HepG2 (cell line): ENCODE data around the gene CMIP. TPM values are rescaled to one million over a fixed set of nuclear protein-coding genes. Genes with fewer than 3 reads are reported as not detected.

Experiments
- BRCA1 ChIP-seq: sonication (generic); formaldehyde crosslinking; IDR thresholded peaks from 2 replicates; pipeline ENCODE4 v1.4.0; 2020; ENCODE audit warnings: missing genetic modification reagents
- HOXA5 ChIP-seq: sonication (generic); formaldehyde crosslinking; IDR thresholded peaks from 2 replicates; pipeline ENCODE4 v1.4.0; 2020; ENCODE audit warnings: missing genetic modification reagents
- JDP2 ChIP-seq: sonication (generic); formaldehyde crosslinking; IDR thresholded peaks from 2 replicates; pipeline ENCODE4 v1.8.1; 2022; ENCODE audit warnings: missing genetic modification reagents, borderline replicate concordance
- PRPF4 ChIP-seq: fragments of 200-400 bp; formaldehyde crosslinking; IDR thresholded peaks from 2 replicates; pipeline ENCODE4 v1.6.1; 2016; ENCODE audit warnings: low read length, low read depth; ENCODE audit not compliant: poor library complexity, severe bottlenecking
- SAFB2 ChIP-seq: sonication (generic); formaldehyde crosslinking; IDR thresholded peaks from 2 replicates; pipeline ENCODE4 v1.5.1; 2020; ENCODE audit warnings: missing genetic modification reagents, low read depth, mild to moderate bottlenecking, borderline replicate concordance
- SKI ChIP-seq: fragments of 450-650 bp; IDR thresholded peaks from one replicate; pipeline ENCODE4 v1.6.1; 2018; ENCODE audit warnings: mild to moderate bottlenecking; ENCODE audit not compliant: partially characterized antibody
- SOX6 ChIP-seq, 2 experiments: fragments of 450-650 bp in 1 of 2; sonication (generic) in 1 of 2; formaldehyde crosslinking in 1 of 2; IDR thresholded peaks; 2 replicates each; pipeline versions ENCODE4 v1.4.0 to v1.6.1; 2017 to 2020; ENCODE audit warnings: antibody characterized with exemption in 1 of 2, mild to moderate bottlenecking in 1 of 2, missing genetic modification reagents in 1 of 2
- ZNF12 ChIP-seq: sonication (generic); formaldehyde crosslinking; IDR thresholded peaks from 2 replicates; pipeline ENCODE4 v1.5.0; 2020; ENCODE audit warnings: missing genetic modification reagents
- polyA plus RNA-seq, 8 experiments: library from polyadenylated mRNA; depleted of rRNA in 3 of 8; stranded (reverse) in 7 of 8; unstranded in 1 of 8; fragments of >200 nt; fragmentation: Illumina TruSeq in 4 of 8; extraction: Trizol in 4 of 8; gene quantifications; 2 replicates each; pipeline versions ENCODE4 v1.2.1 to v1.2.3, GENCODE V29; 2011 to 2016; ENCODE audit warnings: low read depth in 4 of 8, missing spikeins in 1 of 8, mixed read lengths in 1 of 8; ENCODE audit not compliant: insufficient read depth in 1 of 8
- total RNA-seq, 5 experiments: library from RNA; depleted of rRNA; stranded (reverse); fragments of >200 nt; fragmentation: Illumina TruSeq; extraction: Trizol; gene quantifications; 2 replicates each; pipeline ENCODE4 v1.2.3, GENCODE V29; 2016; ENCODE audit warnings: low read depth in 1 of 5
- TF ChIP-seq, protein P1 (sequence below): sonication (generic); formaldehyde crosslinking; IDR thresholded peaks from 2 replicates; pipeline ENCODE4 v1.4.0; 2020; ENCODE audit warnings: missing genetic modification reagents
- TF ChIP-seq, protein P2 (sequence below): sonication (generic); formaldehyde crosslinking; IDR thresholded peaks from 2 replicates; pipeline ENCODE4 v1.5.1; 2020; ENCODE audit warnings: missing genetic modification reagents, mild to moderate bottlenecking, borderline replicate concordance
- TF ChIP-seq, protein P3 (sequence below): sonication (generic); formaldehyde crosslinking; IDR thresholded peaks from 2 replicates; pipeline ENCODE4 v1.4.0; 2020; ENCODE audit warnings: missing genetic modification reagents
- TF ChIP-seq, protein P4 (sequence below): IDR thresholded peaks from 2 replicates; pipeline ENCODE4 v1.6.1; 2016
- TF ChIP-seq, protein P5 (sequence below): sonication (generic); formaldehyde crosslinking; IDR thresholded peaks from 2 replicates; pipeline ENCODE4 v1.8.0; 2022; ENCODE audit warnings: missing genetic modification reagents, mild to moderate bottlenecking, moderate library complexity, borderline replicate concordance

CMIP gene
- total and polyA plus RNA-seq, 2 of the 13 experiments (the other 11 are each of a cell fraction or from before 2014, with no cell fraction given), result 10.9 to 18.1 TPM

DNA sequence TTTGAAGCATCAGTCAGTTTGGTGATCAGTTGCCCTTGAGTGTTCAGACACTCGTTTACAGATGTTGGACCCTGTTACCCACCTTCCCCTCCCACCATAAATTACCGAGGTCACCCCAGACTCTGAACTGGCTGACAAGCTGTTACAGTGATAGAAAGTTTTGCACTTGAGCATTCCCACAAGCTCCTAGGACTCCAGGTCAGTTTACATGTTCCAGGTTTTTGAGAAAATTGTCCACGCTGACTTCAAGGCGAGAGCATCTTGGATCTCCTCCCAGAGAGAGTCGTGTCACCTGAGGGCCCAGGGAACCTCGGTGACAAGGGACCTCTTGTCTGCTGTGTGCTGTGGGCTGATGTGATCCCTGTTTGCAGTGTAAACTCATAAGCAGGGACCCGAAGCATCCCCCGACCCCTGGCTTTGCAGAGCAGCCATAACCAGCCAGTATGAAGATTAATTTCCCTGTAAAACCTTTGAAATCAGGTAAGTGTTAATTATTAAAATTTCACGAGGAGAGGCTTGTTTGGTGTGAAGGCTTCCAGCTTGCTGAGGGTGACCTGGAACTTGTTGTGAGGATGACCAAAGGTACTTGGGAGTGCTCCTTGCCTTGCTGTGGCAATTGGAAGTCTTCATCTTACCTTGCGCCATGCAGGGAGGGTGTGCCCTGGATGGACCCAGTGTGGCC, 91.2 kb downstream of the CMIP start (continued):
- TF ChIP-seq JDP2 (CRISPR knock-in tag) (no peak), BRCA1 (CRISPR knock-in tag) (no peak), SOX6 (IDR thresholded peaks at IDR 0.05) (no peak), SOX6 (CRISPR knock-in tag; IDR thresholded peaks at IDR 0.05) (peak; percentile 30; the same call in 1 of the 2 replicates), SKI (peak; percentile 18), SAFB2 (CRISPR knock-in tag) (no peak), ZNF12 (CRISPR knock-in tag) (no peak), HOXA5 (CRISPR knock-in tag) (no peak), PRPF4 (no peak)
- TF ChIP-seq, protein P1, sequence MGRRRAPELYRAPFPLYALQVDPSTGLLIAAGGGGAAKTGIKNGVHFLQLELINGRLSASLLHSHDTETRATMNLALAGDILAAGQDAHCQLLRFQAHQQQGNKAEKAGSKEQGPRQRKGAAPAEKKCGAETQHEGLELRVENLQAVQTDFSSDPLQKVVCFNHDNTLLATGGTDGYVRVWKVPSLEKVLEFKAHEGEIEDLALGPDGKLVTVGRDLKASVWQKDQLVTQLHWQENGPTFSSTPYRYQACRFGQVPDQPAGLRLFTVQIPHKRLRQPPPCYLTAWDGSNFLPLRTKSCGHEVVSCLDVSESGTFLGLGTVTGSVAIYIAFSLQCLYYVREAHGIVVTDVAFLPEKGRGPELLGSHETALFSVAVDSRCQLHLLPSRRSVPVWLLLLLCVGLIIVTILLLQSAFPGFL (CRISPR knock-in tag), result no peak
- TF ChIP-seq, protein P2, sequence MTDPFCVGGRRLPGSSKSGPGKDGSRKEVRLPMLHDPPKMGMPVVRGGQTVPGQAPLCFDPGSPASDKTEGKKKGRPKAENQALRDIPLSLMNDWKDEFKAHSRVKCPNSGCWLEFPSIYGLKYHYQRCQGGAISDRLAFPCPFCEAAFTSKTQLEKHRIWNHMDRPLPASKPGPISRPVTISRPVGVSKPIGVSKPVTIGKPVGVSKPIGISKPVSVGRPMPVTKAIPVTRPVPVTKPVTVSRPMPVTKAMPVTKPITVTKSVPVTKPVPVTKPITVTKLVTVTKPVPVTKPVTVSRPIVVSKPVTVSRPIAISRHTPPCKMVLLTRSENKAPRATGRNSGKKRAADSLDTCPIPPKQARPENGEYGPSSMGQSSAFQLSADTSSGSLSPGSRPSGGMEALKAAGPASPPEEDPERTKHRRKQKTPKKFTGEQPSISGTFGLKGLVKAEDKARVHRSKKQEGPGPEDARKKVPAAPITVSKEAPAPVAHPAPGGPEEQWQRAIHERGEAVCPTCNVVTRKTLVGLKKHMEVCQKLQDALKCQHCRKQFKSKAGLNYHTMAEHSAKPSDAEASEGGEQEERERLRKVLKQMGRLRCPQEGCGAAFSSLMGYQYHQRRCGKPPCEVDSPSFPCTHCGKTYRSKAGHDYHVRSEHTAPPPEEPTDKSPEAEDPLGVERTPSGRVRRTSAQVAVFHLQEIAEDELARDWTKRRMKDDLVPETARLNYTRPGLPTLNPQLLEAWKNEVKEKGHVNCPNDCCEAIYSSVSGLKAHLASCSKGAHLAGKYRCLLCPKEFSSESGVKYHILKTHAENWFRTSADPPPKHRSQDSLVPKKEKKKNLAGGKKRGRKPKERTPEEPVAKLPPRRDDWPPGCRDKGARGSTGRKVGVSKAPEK (CRISPR knock-in tag), result peak; percentile 82; the same call in 1 of the 2 replicates
- TF ChIP-seq, protein P3, sequence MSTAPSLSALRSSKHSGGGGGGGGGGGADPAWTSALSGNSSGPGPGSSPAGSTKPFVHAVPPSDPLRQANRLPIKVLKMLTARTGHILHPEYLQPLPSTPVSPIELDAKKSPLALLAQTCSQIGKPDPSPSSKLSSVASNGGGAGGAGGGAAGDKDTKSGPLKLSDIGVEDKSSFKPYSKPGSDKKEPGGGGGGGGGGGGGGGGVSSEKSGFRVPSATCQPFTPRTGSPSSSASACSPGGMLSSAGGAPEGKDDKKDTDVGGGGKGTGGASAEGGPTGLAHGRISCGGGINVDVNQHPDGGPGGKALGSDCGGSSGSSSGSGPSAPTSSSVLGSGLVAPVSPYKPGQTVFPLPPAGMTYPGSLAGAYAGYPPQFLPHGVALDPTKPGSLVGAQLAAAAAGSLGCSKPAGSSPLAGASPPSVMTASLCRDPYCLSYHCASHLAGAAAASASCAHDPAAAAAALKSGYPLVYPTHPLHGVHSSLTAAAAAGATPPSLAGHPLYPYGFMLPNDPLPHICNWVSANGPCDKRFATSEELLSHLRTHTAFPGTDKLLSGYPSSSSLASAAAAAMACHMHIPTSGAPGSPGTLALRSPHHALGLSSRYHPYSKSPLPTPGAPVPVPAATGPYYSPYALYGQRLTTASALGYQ (CRISPR knock-in tag), result no peak
- TF ChIP-seq, protein P4, sequence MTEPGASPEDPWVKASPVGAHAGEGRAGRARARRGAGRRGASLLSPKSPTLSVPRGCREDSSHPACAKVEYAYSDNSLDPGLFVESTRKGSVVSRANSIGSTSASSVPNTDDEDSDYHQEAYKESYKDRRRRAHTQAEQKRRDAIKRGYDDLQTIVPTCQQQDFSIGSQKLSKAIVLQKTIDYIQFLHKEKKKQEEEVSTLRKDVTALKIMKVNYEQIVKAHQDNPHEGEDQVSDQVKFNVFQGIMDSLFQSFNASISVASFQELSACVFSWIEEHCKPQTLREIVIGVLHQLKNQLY (CRISPR knock-in tag), result 0 out of 2 replicates have a peak, but pooled peaks have one; percentile 11
- TF ChIP-seq, protein P5, sequence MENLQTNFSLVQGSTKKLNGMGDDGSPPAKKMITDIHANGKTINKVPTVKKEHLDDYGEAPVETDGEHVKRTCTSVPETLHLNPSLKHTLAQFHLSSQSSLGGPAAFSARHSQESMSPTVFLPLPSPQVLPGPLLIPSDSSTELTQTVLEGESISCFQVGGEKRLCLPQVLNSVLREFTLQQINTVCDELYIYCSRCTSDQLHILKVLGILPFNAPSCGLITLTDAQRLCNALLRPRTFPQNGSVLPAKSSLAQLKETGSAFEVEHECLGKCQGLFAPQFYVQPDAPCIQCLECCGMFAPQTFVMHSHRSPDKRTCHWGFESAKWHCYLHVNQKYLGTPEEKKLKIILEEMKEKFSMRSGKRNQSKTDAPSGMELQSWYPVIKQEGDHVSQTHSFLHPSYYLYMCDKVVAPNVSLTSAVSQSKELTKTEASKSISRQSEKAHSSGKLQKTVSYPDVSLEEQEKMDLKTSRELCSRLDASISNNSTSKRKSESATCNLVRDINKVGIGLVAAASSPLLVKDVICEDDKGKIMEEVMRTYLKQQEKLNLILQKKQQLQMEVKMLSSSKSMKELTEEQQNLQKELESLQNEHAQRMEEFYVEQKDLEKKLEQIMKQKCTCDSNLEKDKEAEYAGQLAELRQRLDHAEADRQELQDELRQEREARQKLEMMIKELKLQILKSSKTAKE (CRISPR knock-in tag), result peak; percentile 47
